GM12864 (cell line): ENCODE data around the gene CCDC40.

ENCODE experiments used
- DNase-seq: peaks from one replicate; pipeline ENCODE4 v3.0.0-alpha.2; 2011; ENCODE audit warnings: low read depth
- H3K4me3 ChIP-seq: 2 replicates; pipeline ENCODE4 v1.5.1; 2011; ENCODE audit warnings: mild to moderate bottlenecking, low read depth, low read length, control low read depth
- TF ChIP-seq, protein P1 (sequence below): IDR thresholded peaks from 2 replicates; pipeline ENCODE4 v1.5.1; 2011; ENCODE audit warnings: low read depth, mild to moderate bottlenecking, moderate library complexity, low read length, control low read depth, inconsistent platforms; ENCODE audit errors: missing control alignments

Gene CCDC40

GRCh38 chr17:80109066-80109660 lies 72.7 kb downstream of the CCDC40 start:
- TF ChIP-seq, protein P1, sequence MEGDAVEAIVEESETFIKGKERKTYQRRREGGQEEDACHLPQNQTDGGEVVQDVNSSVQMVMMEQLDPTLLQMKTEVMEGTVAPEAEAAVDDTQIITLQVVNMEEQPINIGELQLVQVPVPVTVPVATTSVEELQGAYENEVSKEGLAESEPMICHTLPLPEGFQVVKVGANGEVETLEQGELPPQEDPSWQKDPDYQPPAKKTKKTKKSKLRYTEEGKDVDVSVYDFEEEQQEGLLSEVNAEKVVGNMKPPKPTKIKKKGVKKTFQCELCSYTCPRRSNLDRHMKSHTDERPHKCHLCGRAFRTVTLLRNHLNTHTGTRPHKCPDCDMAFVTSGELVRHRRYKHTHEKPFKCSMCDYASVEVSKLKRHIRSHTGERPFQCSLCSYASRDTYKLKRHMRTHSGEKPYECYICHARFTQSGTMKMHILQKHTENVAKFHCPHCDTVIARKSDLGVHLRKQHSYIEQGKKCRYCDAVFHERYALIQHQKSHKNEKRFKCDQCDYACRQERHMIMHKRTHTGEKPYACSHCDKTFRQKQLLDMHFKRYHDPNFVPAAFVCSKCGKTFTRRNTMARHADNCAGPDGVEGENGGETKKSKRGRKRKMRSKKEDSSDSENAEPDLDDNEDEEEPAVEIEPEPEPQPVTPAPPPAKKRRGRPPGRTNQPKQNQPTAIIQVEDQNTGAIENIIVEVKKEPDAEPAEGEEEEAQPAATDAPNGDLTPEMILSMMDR: no peak
- no peak overlapping the region for H3K4me3 ChIP-seq
- DNase-seq: no peak

GRCh38 chr17:80109713-80110446 lies 73.4 kb downstream of the CCDC40 start:
- H3K4me3 ChIP-seq: no peak overlapping the region
- TF ChIP-seq, protein P1: no peak
- DNase-seq: no peak

DNA sequence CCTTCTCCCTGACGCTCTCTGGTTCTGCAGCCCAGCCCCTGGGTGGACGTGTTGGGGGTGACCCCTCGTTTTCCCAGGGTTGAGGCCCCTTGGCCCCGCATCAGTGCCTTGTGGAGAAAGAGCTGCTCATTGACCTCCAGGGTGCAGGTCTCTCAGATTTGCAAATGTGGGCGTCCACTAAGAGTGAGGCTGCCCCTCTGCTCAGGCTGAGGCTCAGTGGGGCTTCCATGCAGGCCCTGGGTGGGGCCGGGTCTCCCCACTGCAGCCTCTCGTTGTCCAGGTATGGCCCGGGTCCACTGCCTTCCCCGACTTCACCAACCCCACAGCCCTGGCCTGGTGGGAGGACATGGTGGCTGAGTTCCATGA lies 74.0 kb downstream of the CCDC40 start:
- no peak overlapping the region for H3K4me3 ChIP-seq
- no peak for DNase-seq
- TF ChIP-seq, protein P1: no peak

DNA sequence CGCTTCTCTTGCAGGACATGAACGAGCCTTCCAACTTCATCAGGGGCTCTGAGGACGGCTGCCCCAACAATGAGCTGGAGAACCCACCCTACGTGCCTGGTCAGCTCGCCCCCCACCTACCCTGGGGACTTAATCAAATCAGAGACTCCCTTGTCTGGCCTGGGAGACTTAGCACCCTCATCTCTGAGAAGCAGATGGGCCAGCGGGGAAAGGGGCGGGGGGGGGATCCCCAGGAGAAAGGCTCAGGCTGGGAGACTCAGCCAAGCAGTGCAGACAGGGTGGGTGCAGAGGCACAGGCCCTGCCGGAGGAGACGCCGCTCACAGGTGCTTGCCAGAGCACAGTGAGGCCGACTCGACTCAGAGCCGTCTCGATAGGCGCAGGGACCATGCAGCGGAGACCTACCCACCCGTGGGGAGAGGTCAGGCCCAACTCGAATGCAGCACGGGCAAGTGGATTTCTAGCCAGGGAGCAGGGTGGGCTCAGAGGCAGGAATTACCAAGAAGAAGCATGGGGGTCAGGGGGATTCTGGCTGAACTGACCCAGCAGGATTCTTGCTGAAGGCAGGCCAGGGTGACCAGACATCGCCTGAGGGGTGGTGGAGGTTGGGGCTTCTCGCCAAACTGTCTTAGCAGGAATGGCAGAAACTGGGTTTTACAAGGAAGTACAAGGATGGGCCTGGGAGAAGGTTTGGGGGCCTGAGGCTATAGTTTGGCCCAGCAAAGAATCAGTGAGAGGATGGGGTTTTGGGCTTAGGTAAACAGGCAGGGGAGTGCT lies 74.7 kb downstream of the CCDC40 start:
- DNase-seq: no peak
- TF ChIP-seq, protein P1: no peak

GRCh38 chr17:80111702-80112470 lies 75.4 kb downstream of the CCDC40 start:
- no peak overlapping the region for H3K4me3 ChIP-seq
- TF ChIP-seq, protein P1: no peak
- DNase-seq: no peak

More for the DNA sequence above, 74.7 kb downstream of the CCDC40 start:
- H3K4me3 ChIP-seq: no peak overlapping the region

DNA sequence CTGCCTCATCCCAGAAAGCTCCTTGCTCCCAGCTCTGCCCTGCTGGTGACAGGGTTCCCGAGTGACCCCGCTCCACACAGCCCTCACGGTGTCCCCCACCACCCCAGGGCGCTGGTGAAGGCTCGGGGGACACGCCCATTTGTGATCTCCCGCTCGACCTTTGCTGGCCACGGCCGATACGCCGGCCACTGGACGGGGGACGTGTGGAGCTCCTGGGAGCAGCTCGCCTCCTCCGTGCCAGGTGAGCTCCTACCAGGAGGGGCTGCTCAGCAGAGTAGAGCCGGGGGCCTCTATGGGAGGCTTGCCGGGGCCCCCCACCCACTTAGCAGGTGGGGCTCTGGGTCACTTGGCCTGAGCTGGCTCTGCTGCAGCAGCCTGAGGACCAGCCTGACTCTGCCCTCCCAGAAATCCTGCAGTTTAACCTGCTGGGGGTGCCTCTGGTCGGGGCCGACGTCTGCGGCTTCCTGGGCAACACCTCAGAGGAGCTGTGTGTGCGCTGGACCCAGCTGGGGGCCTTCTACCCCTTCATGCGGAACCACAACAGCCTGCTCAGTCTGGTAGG lies 76.1 kb downstream of the CCDC40 start:
- no peak for DNase-seq
- TF ChIP-seq, protein P1: no peak
- H3K4me3 ChIP-seq: no peak overlapping the region
